ENCODE measurements around the gene CRABP2.

The CRABP2 gene

GRCh38 chr1:156663178-156663577, 42.2 kb downstream of the CRABP2 start:
- no peaks in the 10 kb centered on the region for H3K27me3 ChIP-seq (ENCODE audit: control insufficient read depth in 1 of 2, insufficient read depth in 2 of 2, low read length in 2 of 2)
- no peaks in the 10 kb centered on the region for H3K9me3 ChIP-seq (ENCODE audit: low read length)
- no peak overlapping the region for H3K9ac ChIP-seq (ENCODE audit: low read length)
- peak overlapping the region; percentile 60 for H3K27ac ChIP-seq (ENCODE audit: low read depth, low read length)
- H3K36me3 ChIP-seq (ENCODE audit: insufficient read depth, low read length): no peaks in the 10 kb centered on the region
- no peak overlapping the region for H3K4me3 ChIP-seq (ENCODE audit: low read depth in 1 of 2, low read length in 2 of 2)
- peaks cover 58% of the 10 kb centered on the region for H3K4me1 ChIP-seq (ENCODE audit: insufficient read depth, low read length)

- Histone ChIP-seq H3K36me3 (ENCODE audit: insufficient read depth, low read length) (no peaks in the 10 kb centered on the region), H3K27me3 (ENCODE audit: control insufficient read depth in 1 of 2, insufficient read depth in 2 of 2, low read length in 2 of 2) (peaks cover 0 to 2% of the 10 kb centered on the region in 2 donors), H3K4me1 (ENCODE audit: insufficient read depth, low read length) (peaks cover 55% of the 10 kb centered on the region), H3K27ac (ENCODE audit: low read depth, low read length) (peak overlapping the region; percentile 60), H3K9me3 (ENCODE audit: low read length) (no peaks in the 10 kb centered on the region), H3K4me3 (ENCODE audit: low read depth in 1 of 2, low read length in 2 of 2) (no peak overlapping the region), H3K9ac (ENCODE audit: low read length) (no peak overlapping the region)
Observed at GRCh38 chr1:156662800-156663055, 42.7 kb downstream of the CRABP2 start.

- Histone ChIP-seq H3K4me3 (ENCODE audit: low read depth in 1 of 2, low read length in 2 of 2) (no peak overlapping the region), H3K27me3 (ENCODE audit: control insufficient read depth in 1 of 2, insufficient read depth in 2 of 2, low read length in 2 of 2) (peaks cover 0 to 5% of the 10 kb centered on the region in 2 donors), H3K36me3 (ENCODE audit: insufficient read depth, low read length) (no peaks in the 10 kb centered on the region), H3K4me1 (ENCODE audit: insufficient read depth, low read length) (peaks cover 56% of the 10 kb centered on the region), H3K27ac (ENCODE audit: low read depth, low read length) (no peak overlapping the region), H3K9ac (ENCODE audit: low read length) (no peak overlapping the region), H3K9me3 (ENCODE audit: low read length) (no peaks in the 10 kb centered on the region)
Observed at GRCh38 chr1:156662005-156662799, 43.2 kb downstream of the CRABP2 start.

- Histone ChIP-seq H3K27me3 (ENCODE audit: control insufficient read depth in 1 of 2, insufficient read depth in 2 of 2, low read length in 2 of 2) (peaks cover 0 to 15% of the 10 kb centered on the region in 2 donors), H3K4me3 (ENCODE audit: low read depth in 1 of 2, low read length in 2 of 2) (no peak overlapping the region), H3K36me3 (ENCODE audit: insufficient read depth, low read length) (no peaks in the 10 kb centered on the region), H3K9me3 (ENCODE audit: low read length) (no peaks in the 10 kb centered on the region), H3K9ac (ENCODE audit: low read length) (no peak overlapping the region), H3K27ac (ENCODE audit: low read depth, low read length) (peak overlapping the region; percentile 68), H3K4me1 (ENCODE audit: insufficient read depth, low read length) (peaks cover 65% of the 10 kb centered on the region)
Observed at GRCh38 chr1:156660752-156661112, 44.7 kb downstream of the CRABP2 start.

GRCh38 chr1:156659988-156660751, 45.2 kb downstream of the CRABP2 start:
- Histone ChIP-seq H3K4me1 (ENCODE audit: insufficient read depth, low read length) (peaks cover 61% of the 10 kb centered on the region), H3K9ac (ENCODE audit: low read length) (no peak overlapping the region), H3K27ac (ENCODE audit: low read depth, low read length) (peak overlapping the region; percentile 68), H3K36me3 (ENCODE audit: insufficient read depth, low read length) (no peaks in the 10 kb centered on the region), H3K27me3 (ENCODE audit: control insufficient read depth in 1 of 2, insufficient read depth in 2 of 2, low read length in 2 of 2) (peaks cover 0 to 20% of the 10 kb centered on the region in 2 donors), H3K4me3 (ENCODE audit: low read depth in 1 of 2, low read length in 2 of 2) (no peak overlapping the region), H3K9me3 (ENCODE audit: low read length) (no peaks in the 10 kb centered on the region)

- Histone ChIP-seq H3K27me3 (ENCODE audit: control insufficient read depth in 1 of 2, insufficient read depth in 2 of 2, low read length in 2 of 2) (peaks cover 0 to 20% of the 10 kb centered on the region in 2 donors), H3K9ac (ENCODE audit: low read length) (no peak overlapping the region), H3K4me3 (ENCODE audit: low read depth in 1 of 2, low read length in 2 of 2) (no peak overlapping the region), H3K36me3 (ENCODE audit: insufficient read depth, low read length) (no peaks in the 10 kb centered on the region), H3K27ac (ENCODE audit: low read depth, low read length) (no peak overlapping the region), H3K4me1 (ENCODE audit: insufficient read depth, low read length) (peaks cover 57% of the 10 kb centered on the region), H3K9me3 (ENCODE audit: low read length) (no peaks in the 10 kb centered on the region)
Observed at GRCh38 chr1:156659661-156659987, 45.8 kb downstream of the CRABP2 start.

- Histone ChIP-seq H3K4me1 (ENCODE audit: insufficient read depth, low read length) (peaks cover 52% of the 10 kb centered on the region), H3K27ac (ENCODE audit: low read depth, low read length) (no peak overlapping the region), H3K27me3 (ENCODE audit: control insufficient read depth in 1 of 2, insufficient read depth in 2 of 2, low read length in 2 of 2) (peaks cover 0 to 20% of the 10 kb centered on the region in 2 donors), H3K9me3 (ENCODE audit: low read length) (no peaks in the 10 kb centered on the region), H3K4me3 (ENCODE audit: low read depth in 1 of 2, low read length in 2 of 2) (no peak overlapping the region), H3K36me3 (ENCODE audit: insufficient read depth, low read length) (no peaks in the 10 kb centered on the region), H3K9ac (ENCODE audit: low read length) (no peak overlapping the region)
Observed at GRCh38 chr1:156658945-156659574, 46.3 kb downstream of the CRABP2 start.

- peaks cover 50% of the 10 kb centered on the region for H3K4me1 ChIP-seq (ENCODE audit: insufficient read depth, low read length)
- no peaks in the 10 kb centered on the region for H3K9me3 ChIP-seq (ENCODE audit: low read length)
- H3K27ac ChIP-seq (ENCODE audit: low read depth, low read length): no peak overlapping the region
- H3K9ac ChIP-seq (ENCODE audit: low read length): no peak overlapping the region
- H3K4me3 ChIP-seq (ENCODE audit: low read depth in 1 of 2, low read length in 2 of 2): no peak overlapping the region
- H3K27me3 ChIP-seq (ENCODE audit: control insufficient read depth in 1 of 2, insufficient read depth in 2 of 2, low read length in 2 of 2): peaks cover 0 to 20% of the 10 kb centered on the region in 2 donors
- H3K36me3 ChIP-seq (ENCODE audit: insufficient read depth, low read length): no peaks in the 10 kb centered on the region
Observed at GRCh38 chr1:156658496-156658895, 46.9 kb downstream of the CRABP2 start.

GRCh38 chr1:156657741-156658319, 47.6 kb downstream of the CRABP2 start:
- Histone ChIP-seq H3K9me3 (ENCODE audit: low read length) (no peaks in the 10 kb centered on the region), H3K36me3 (ENCODE audit: insufficient read depth, low read length) (no peaks in the 10 kb centered on the region), H3K27me3 (ENCODE audit: control insufficient read depth in 1 of 2, insufficient read depth in 2 of 2, low read length in 2 of 2) (peaks cover 0 to 23% of the 10 kb centered on the region in 2 donors), H3K9ac (ENCODE audit: low read length) (no peak overlapping the region), H3K4me1 (ENCODE audit: insufficient read depth, low read length) (peaks cover 48% of the 10 kb centered on the region), H3K27ac (ENCODE audit: low read depth, low read length) (no peak overlapping the region), H3K4me3 (ENCODE audit: low read depth in 1 of 2, low read length in 2 of 2) (peak overlapping the region in 1 of 2 donors; percentile 58)

GRCh38 chr1:156656806-156657740, 48.3 kb downstream of the CRABP2 start:
- peaks cover 41% of the 10 kb centered on the region for H3K4me1 ChIP-seq (ENCODE audit: insufficient read depth, low read length)
- H3K9ac ChIP-seq (ENCODE audit: low read length): no peak overlapping the region
- peak overlapping the region; percentile 6 to 58 for H3K4me3 ChIP-seq (ENCODE audit: low read depth in 1 of 2, low read length in 2 of 2)
- no peaks in the 10 kb centered on the region for H3K36me3 ChIP-seq (ENCODE audit: insufficient read depth, low read length)
- peaks cover 0 to 31% of the 10 kb centered on the region in 2 donors for H3K27me3 ChIP-seq (ENCODE audit: control insufficient read depth in 1 of 2, insufficient read depth in 2 of 2, low read length in 2 of 2)
- H3K9me3 ChIP-seq (ENCODE audit: low read length): no peaks in the 10 kb centered on the region
- H3K27ac ChIP-seq (ENCODE audit: low read depth, low read length): no peak overlapping the region

Data from muscle layer of colon (tissue), 2 donors.